ENCODE results near the gene CDK12.

GRCh38 chr17:39543176-39543575 lies 81.9 kb downstream of the CDK12 start:
- TF ChIP-seq CTCF (IDR thresholded peaks at IDR 0.05 in 4 of 5, conservative IDR thresholded peaks at IDR 0.05 in 1 of 5) (no peak), POLR2A (IDR thresholded peaks at IDR 0.05) (no peak)

Data from gastrocnemius medialis (tissue), 4 donors.